K562 (cell line): ENCODE measurements around the gene HMGXB3. TPM values are rescaled to one million over a fixed set of nuclear protein-coding genes. Genes with fewer than 3 reads are reported as not detected.
A peak's percentile ranks its signal among the peaks of the same experiment; 100 is the strongest.

Source experiments
- ILF3 ChIP-seq: fragments of 450-650 bp; IDR thresholded peaks from 2 replicates; pipeline ENCODE4 v1.6.1; 2018; ENCODE audit warnings: antibody characterized with exemption, mild to moderate bottlenecking, moderate library complexity, borderline replicate concordance
- MCM3 ChIP-seq: fragments of 450-650 bp; IDR thresholded peaks from 2 replicates; pipeline ENCODE4 v1.6.1; 2016
- NEUROD1 ChIP-seq: fragments of 150-350 bp; IDR thresholded peaks from 2 replicates; pipeline ENCODE4 v1.6.1; 2014; ENCODE audit warnings: borderline replicate concordance, low read length, low read depth; ENCODE audit not compliant: partially characterized antibody
- PHTF2 ChIP-seq: fragments of 250-450 bp; sonication (Bioruptor Pico); IDR thresholded peaks from 2 replicates; pipeline ENCODE4 v1.5.0; 2021; ENCODE audit warnings: mild to moderate bottlenecking
- SMC3 ChIP-seq: conservative IDR thresholded peaks from 2 replicates; pipeline ENCODE4 v1.6.1; 2011; ENCODE audit warnings: low read depth, low read length, improper control_type of control experiment; ENCODE audit not compliant: insufficient read depth
- ZBTB2 ChIP-seq: fragments of 450-650 bp; IDR thresholded peaks from 2 replicates; pipeline ENCODE4 v1.6.1; 2016; ENCODE audit warnings: antibody characterized with exemption
- ZBTB8A ChIP-seq: fragments of 450-650 bp; IDR thresholded peaks from 2 replicates; pipeline ENCODE4 v1.6.1; 2018; ENCODE audit warnings: mild to moderate bottlenecking, moderate library complexity; ENCODE audit not compliant: partially characterized antibody
- ZNF512 ChIP-seq: IDR thresholded peaks from 2 replicates; pipeline ENCODE4 v1.6.1; 2016; ENCODE audit warnings: missing genetic modification characterization, missing compliant biosample characterization
- ZNF695 ChIP-seq: fragments of 450-650 bp; formaldehyde crosslinking; IDR thresholded peaks from 2 replicates; pipeline ENCODE4 v1.4.0; 2020; ENCODE audit warnings: mild to moderate bottlenecking, moderate library complexity
- polyA plus RNA-seq, 8 experiments: library from polyadenylated mRNA; depleted of rRNA in 4 of 8; stranded (reverse) in 5 of 8; unstranded in 3 of 8; fragments of >200 nt; fragmentation: Nextera tagmentation in 2 of 8; fragmentation: Illumina TruSeq in 1 of 8; extraction: Ambion mirVana in 2 of 8; extraction: Trizol in 1 of 8; gene quantifications; 2 replicates each; pipeline versions ENCODE4 v1.2.1 to v1.2.3, GENCODE V29; 2011 to 2014; ENCODE audit warnings: inconsistent platforms in 1 of 8, missing spikeins in 1 of 8
- total RNA-seq, 7 experiments: library from RNA; depleted of rRNA in 6 of 7; stranded (reverse); fragments of >200 nt in 6 of 7; fragmentation: Illumina TruSeq in 2 of 7; extraction: Trizol in 2 of 7; gene quantifications; 2 replicates each; pipeline versions ENCODE4 v1.2.1 to v1.2.3, GENCODE V29; 2011 to 2021; ENCODE audit warnings: low replicate concordance in 1 of 7
- TF ChIP-seq, protein P1 (sequence below), 2 experiments: fragments of 450-650 bp in 1 of 2; sonication (generic) in 1 of 2; formaldehyde crosslinking in 1 of 2; IDR thresholded peaks; 2 replicates each; pipeline versions ENCODE4 v1.7.1 to v1.9.0; 2016 to 2022; ENCODE audit warnings: inconsistent platforms in 1 of 2, mild to moderate bottlenecking in 1 of 2, missing genetic modification reagents in 1 of 2
- TF ChIP-seq, protein P2 (sequence below): fragments of 250-450 bp; sonication (Bioruptor Pico); IDR thresholded peaks from 2 replicates; pipeline ENCODE4 v1.5.0; 2022; ENCODE audit warnings: mild to moderate bottlenecking

Gene HMGXB3
- total and polyA plus RNA-seq, 9 of the 15 experiments (the other 6 are each of a cell fraction or from before 2014, with no cell fraction given): 1.8 to 44.1 (median 32.2) TPM

GRCh38 chr5:149990518-149991376 is 9.8 kb upstream of the HMGXB3 start (continued):
- TF ChIP-seq, protein P1, sequence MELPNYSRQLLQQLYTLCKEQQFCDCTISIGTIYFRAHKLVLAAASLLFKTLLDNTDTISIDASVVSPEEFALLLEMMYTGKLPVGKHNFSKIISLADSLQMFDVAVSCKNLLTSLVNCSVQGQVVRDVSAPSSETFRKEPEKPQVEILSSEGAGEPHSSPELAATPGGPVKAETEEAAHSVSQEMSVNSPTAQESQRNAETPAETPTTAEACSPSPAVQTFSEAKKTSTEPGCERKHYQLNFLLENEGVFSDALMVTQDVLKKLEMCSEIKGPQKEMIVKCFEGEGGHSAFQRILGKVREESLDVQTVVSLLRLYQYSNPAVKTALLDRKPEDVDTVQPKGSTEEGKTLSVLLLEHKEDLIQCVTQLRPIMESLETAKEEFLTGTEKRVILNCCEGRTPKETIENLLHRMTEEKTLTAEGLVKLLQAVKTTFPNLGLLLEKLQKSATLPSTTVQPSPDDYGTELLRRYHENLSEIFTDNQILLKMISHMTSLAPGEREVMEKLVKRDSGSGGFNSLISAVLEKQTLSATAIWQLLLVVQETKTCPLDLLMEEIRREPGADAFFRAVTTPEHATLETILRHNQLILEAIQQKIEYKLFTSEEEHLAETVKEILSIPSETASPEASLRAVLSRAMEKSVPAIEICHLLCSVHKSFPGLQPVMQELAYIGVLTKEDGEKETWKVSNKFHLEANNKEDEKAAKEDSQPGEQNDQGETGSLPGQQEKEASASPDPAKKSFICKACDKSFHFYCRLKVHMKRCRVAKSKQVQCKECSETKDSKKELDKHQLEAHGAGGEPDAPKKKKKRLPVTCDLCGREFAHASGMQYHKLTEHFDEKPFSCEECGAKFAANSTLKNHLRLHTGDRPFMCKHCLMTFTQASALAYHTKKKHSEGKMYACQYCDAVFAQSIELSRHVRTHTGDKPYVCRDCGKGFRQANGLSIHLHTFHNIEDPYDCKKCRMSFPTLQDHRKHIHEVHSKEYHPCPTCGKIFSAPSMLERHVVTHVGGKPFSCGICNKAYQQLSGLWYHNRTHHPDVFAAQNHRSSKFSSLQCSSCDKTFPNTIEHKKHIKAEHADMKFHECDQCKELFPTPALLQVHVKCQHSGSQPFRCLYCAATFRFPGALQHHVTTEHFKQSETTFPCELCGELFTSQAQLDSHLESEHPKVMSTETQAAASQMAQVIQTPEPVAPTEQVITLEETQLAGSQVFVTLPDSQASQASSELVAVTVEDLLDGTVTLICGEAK (IDR thresholded peaks at IDR 0.05): no peak
- TF ChIP-seq, protein P1 (CRISPR knock-in tag; IDR thresholded peaks at IDR 0.05): no peak
- TF ChIP-seq ZNF512 (no peak), ZNF695 (no peak), ZBTB8A (no peak), PHTF2 (no peak), SMC3 (peak; percentile 95), NEUROD1 (no peak), MCM3 (no peak), ILF3 (no peak), ZBTB2 (no peak)
- TF ChIP-seq, protein P2, sequence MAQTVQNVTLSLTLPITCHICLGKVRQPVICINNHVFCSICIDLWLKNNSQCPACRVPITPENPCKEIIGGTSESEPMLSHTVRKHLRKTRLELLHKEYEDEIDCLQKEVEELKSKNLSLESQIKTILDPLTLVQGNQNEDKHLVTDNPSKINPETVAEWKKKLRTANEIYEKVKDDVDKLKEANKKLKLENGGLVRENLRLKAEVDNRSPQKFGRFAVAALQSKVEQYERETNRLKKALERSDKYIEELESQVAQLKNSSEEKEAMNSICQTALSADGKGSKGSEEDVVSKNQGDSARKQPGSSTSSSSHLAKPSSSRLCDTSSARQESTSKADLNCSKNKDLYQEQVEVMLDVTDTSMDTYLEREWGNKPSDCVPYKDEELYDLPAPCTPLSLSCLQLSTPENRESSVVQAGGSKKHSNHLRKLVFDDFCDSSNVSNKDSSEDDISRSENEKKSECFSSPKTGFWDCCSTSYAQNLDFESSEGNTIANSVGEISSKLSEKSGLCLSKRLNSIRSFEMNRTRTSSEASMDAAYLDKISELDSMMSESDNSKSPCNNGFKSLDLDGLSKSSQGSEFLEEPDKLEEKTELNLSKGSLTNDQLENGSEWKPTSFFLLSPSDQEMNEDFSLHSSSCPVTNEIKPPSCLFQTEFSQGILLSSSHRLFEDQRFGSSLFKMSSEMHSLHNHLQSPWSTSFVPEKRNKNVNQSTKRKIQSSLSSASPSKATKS: no peak
